ENCODE data around the gene ZNF583.

The ZNF583 gene

GRCh38 chr19:56403764-56404704 is at the start of gene ZNF583:
Gene ZNF583 (plus strand): TSS chr19:56404332. CDS start chr19:56407115, 2,783 bp downstream.
- DNase-seq = peak; percentile 86 to 93

- no peak for DNase-seq
Measured at GRCh38 chr19:56355517-56355916, 48.6 kb upstream of the ZNF583 start.

GRCh38 chr19:56356944-56357343 is 47.2 kb upstream of the ZNF583 start:
- no peak for DNase-seq

- no peak for DNase-seq
Measured at GRCh38 chr19:56360841-56361240, 43.3 kb upstream of the ZNF583 start.

GRCh38 chr19:56367829-56368711 is 36.1 kb upstream of the ZNF583 start:
- peak; percentile 95 to 98 for DNase-seq

GRCh38 chr19:56369886-56370676 is 34.1 kb upstream of the ZNF583 start:
- no peak for DNase-seq

GRCh38 chr19:56372281-56372680 is 31.9 kb upstream of the ZNF583 start:
- DNase-seq = no peak

- no peak for DNase-seq
Measured at GRCh38 chr19:56377105-56377924, 26.8 kb upstream of the ZNF583 start.

GRCh38 chr19:56383826-56384605 is 20.1 kb upstream of the ZNF583 start:
- DNase-seq = no peak

- DNase-seq = peak; percentile 97 to 99
Measured at GRCh38 chr19:56393119-56394012, 10.8 kb upstream of the ZNF583 start, which contains the start of gene ZNF582. Gene ZNF582 (minus strand): TSS chr19:56393534. CDS start chr19:56391752, 1,782 bp downstream.

GRCh38 chr19:56398809-56399208 is 5.3 kb upstream of the ZNF583 start:
- no peak for DNase-seq

GRCh38 chr19:56400485-56400884 is 3.6 kb upstream of the ZNF583 start:
- no peak for DNase-seq

- no peak for DNase-seq
Measured at GRCh38 chr19:56403261-56403660, 871 bp upstream of the ZNF583 start.

GRCh38 chr19:56404705-56405056 is 549 bp downstream of the ZNF583 start:
- DNase-seq = no peak

GRCh38 chr19:56405062-56405461 is 930 bp downstream of the ZNF583 start:
- no peak for DNase-seq

GRCh38 chr19:56423276-56423984 is 19.3 kb downstream of the ZNF583 start:
- no peak for DNase-seq

GRCh38 chr19:56423985-56424353 is 19.8 kb downstream of the ZNF583 start:
- no peak for DNase-seq

GRCh38 chr19:56441206-56441792 is 37.2 kb downstream of the ZNF583 start:
- no peak for DNase-seq

- no peak for DNase-seq
Measured at GRCh38 chr19:56474308-56474707, 70.2 kb downstream of the ZNF583 start.
